GM18520 (cell line): ENCODE results near the gene DDIT3.
"Not testable (repeated sequence)": the region's sequence is repeated elsewhere in the genome, so short reads cannot be mapped to it uniquely, and the experiment has no call there.

Experiments used
- ATAC-seq: cut with Tn5 transposase; IDR thresholded peaks from one replicate; pipeline ENCODE4 v1.9.1; 2021; ENCODE audit not compliant: unreplicated experiment

Gene DDIT3, protein sequence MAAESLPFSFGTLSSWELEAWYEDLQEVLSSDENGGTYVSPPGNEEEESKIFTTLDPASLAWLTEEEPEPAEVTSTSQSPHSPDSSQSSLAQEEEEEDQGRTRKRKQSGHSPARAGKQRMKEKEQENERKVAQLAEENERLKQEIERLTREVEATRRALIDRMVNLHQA

DNA sequence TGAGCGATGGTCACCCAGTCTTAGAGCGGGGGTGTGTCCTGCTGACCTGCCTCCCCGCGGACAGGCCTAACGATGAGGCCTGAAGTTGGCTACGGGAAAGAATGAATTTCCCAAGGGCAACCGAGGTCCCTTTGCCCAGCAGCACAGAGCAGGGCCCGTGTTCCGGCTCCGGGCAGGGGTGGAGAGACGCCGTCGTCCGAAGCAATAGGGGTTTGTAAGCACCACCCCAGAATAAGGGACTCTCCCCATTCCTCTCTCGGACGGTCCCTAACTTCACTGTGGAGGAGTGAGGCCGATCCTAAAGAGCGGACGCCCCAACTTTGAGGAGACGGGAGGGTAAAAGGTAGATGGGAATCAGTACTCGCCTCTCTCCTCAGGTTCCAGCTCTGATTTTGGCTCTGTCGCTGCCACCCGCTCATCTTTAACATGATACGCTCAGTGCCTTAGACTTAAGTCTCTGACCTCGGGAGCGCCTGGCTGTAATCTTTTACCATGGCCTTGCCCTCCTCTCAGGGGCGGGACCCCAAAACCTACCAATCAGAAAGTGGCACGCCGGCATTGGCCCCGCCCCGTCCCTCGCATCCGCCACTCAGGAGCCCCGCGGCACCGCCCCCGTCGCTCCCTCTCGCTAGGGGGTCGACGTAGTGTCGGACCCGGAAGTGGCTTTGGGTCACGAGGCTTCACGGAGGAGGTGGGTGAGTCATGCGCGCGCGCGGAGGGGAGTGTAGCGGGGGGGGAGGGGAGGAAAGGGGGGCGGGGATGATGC lies at the start of gene DDIT3:
DDIT3 (minus strand) TSS at position 462 of the 766 bp plus-strand sequence. CDS start 3,108 bp downstream, outside the sequence.
- peak; percentile 41 for ATAC-seq

DNA sequence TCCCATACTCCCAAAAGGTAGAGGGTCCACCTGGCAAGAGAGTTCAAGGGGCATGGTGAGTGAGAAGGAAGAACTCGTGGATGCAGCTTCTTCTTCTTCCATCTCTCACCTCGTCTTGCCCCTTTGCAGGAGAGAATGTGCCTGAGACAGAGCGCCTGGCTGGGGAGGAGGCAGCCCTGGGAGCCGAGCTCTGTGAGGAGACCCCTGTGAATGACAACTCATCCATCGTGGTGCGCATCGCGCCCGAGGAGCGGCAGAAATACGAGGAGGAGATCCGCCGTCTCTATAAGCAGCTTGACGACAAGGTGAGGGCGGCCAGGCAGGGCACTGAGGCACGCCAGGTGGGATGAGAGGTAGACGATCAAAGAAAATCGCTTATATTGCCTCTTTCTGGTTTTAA lies 49.5 kb upstream of the DDIT3 start:
- no peak for ATAC-seq

DNA sequence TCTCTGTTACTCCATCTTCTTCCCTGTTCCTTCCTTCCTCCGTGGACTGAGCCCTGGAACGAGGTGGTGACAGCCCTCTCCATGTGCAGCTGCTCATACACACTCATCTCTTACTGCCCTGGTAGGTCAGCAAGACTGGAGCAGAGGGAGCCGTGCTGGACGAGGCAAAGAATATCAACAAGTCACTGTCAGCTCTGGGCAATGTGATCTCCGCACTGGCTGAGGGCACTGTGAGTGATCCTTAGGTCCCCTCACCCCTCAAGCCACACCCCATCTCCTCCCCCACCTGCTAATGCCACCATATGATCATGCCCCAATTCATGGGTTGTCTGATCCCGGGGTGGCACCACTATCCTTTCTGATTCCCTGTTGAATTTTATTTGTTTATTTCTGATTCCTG lies 48.5 kb upstream of the DDIT3 start:
- no peak for ATAC-seq

DNA sequence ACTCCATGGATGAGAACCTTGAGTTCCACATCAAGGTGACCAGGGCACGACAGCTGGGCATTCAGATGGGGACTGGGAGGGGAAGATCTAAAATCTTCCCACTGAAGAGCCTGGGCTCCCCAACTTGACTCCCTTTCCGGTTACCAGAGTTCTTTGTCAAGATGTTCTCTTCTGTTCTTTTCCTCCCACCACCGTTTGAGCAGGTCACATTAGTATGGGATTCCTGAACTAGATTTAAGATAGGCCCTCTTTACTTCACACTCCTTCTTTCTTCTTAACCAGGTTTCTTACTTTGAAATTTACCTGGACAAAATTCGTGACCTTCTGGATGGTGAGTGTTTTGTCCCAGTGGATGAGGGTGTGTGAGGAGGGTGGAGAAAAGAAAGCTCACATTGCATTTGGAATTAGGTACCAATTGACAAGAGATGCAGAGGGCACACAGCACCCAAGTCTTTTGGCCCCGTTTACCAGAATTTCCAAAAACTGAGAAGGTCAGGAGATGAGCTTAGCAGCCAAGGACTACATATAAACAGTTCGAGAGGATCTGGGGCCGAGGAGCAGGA lies 43.9 kb upstream of the DDIT3 start:
- ATAC-seq = no peak

DNA sequence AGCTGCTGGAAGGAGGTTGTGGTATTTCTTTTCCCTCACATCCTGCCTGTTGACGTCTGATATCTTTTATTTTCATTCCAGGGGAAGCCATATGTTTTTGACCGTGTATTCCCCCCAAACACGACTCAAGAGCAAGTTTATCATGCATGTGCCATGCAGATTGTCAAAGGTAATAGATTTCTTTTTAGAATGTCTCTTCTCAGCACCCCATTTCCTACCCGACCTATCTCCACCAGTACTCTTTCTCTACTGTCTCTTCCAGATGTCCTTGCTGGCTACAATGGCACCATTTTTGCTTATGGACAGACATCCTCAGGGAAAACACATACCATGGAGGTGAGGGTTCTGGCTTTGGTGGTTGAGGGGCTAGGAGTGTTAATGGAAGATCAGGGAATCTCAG lies 43.0 kb upstream of the DDIT3 start:
- no peak for ATAC-seq

DNA sequence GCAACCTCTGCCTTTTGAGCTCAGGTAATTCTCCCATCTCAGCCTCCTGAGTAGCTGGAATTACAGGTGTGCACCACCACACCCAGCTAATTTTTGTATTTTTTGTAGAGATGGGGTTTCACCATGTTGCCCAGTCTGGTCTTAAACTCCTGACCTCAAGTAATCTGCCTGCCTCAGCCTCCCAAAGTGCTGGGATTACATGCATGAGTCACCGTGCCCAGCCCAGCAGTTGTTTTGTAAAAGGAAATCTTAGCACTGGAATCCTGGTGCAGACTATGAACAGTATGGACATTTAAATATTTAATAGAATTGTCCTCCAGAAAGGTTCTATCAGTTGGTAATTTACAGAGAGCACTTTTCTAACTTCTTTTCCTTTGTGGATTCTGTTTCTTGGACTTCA lies 40.8 kb upstream of the DDIT3 start:
- not testable (repeated sequence) for ATAC-seq

DNA sequence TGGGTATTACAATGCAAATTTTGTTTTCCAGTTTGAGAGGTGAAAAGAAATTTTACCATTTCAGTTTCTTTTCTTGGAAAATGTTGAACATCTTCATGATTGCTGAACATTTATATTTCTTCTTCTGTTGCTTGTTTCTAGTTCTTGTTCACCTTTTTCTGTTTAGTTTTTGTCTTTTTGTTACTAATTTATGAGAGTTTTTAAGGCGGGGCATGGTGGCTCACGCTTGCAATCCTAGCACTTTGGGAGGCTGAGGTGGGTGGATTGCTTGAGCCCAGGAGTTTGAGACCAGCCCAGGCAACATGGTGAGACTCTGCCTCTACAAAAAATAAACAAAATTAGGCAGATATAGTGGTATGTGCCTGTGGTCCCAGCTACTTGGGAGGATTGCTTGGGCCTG lies 40.2 kb upstream of the DDIT3 start:
- ATAC-seq = no peak

DNA sequence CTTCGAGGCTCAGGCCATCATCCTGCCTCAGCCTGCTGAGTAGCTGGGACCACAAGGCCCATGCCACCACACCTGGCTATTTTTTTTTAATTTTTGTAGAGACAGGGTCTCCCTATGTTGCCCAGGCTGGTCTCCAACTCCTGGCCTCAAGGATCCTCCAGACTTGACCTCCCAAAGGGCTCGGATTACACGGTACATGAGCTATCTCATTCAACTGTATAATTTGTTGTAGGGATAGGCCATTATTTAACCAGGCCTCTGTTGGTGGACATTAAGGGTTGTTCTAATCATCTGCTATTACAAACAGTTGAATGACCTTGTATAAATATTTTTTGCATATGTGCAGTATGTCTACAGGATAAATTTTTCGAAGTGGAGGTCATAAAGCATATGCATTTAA lies 38.5 kb upstream of the DDIT3 start:
- no peak for ATAC-seq

DNA sequence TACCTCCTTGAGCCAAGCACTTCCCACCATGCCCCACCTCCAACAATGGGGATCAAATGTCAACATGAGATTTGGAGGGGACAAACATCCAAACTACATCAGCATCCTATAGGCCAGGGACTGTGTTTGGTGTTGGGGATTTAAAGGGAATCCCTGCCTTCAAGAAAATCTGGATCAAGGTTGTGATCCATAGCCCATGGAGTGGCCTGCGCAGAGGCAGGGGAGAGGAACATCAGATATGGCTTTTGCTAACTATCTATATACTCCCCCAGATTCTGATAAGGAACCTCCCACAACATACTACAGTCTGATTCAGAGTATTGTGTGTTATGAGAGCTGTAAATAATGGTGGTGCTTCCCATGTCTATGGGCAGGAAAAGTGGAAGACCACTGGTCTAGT lies 34.6 kb upstream of the DDIT3 start:
- ATAC-seq = no peak

DNA sequence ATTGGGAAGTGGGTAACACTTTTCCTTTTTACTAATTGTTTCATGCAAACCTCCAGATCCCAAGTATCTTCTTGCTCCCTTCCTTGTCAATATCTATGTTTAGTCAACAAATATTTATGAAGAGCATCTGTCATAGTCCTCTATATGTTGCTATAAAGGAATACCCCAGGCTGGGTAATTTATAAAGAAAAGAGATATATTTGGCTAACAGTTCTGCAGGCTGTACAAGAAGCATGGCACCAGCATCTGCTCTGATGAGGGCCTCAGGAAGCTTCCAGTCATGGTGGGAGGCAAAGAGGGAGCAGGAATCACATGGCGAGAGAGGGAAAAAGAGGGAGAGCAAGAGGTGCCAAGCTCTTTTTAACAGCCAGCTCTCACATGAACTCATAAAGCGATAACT lies 34.1 kb upstream of the DDIT3 start:
- no peak for ATAC-seq

DNA sequence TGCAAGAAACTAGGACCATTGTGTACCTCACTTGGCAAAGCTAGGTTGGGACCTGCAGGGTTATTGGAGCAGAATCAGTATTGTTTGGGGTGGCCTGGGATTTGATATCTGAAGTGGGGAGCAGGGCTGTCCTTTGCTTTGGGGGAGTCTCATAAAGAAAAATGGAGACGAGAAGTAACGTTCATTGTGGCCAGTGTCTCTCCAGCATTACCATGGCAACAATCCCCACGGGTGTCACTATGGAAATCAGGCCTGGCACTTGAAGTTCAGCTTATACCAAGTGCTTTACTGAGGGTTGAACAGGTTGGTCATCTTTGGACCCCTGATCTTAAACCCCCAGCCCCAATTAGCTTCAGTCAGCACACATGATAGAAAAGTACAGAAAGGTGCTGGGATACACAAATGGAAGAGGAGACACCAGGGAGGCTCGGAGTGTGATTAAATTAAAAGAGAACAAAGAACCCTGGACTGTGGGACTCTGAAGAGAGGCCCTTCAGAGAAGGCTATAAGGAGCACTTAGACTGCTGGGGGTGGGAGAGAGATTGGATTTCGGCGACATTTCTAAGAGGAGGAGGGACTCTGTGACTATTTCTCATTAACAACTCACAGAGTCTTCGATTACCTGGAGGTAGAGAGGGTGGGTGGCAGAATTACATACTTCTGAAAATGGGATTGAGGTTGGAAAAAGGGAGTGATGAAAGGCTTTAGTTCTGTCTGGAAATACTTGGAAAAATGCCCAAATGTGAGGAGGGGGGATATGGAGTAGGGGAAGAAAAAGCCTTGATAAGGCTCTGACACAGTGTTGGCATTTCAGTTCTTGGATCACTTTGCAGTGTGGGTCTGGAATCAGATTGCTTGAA lies 33.3 kb upstream of the DDIT3 start:
- no peak for ATAC-seq

DNA sequence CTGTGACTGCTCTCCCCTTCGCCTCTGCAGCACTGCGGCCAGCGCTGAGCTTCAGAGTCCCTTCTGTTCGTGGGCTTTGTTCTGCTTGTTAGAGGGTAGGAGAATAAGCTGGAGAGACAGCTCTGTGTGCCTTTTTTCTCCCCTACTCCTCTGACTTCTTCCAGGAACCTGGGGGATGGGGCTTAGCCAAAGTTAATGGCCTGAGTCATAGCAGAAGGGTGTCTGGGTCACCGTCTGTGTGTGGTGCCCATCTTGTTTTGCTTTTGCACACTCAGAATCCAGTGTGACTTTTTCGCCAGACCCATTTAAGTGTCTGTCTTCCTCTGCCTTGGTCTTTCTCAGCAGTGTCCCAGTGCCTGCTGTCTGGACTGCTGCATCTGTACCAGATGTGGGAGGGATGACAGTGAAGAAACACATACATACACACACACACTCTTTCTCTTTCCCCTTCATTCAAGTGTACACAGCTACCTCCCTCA lies 32.6 kb upstream of the DDIT3 start:
- no peak for ATAC-seq

DNA sequence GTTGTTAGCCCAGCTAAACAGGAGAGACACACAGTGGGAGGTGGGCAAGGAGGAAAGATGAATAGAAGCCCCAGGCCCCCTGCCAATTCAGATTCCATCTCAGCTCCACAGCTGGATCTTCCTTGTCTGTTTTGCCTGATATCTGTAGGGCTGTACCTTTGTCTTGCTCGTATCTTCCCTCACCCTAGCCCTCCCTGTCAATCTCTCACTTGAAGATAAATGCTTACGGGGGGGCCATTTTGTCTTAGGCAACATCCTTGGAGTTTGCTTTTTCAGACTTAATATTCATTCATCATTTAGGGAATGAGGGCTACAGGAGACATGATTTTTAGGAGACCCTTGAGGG lies 32.0 kb upstream of the DDIT3 start:
- no peak for ATAC-seq

DNA sequence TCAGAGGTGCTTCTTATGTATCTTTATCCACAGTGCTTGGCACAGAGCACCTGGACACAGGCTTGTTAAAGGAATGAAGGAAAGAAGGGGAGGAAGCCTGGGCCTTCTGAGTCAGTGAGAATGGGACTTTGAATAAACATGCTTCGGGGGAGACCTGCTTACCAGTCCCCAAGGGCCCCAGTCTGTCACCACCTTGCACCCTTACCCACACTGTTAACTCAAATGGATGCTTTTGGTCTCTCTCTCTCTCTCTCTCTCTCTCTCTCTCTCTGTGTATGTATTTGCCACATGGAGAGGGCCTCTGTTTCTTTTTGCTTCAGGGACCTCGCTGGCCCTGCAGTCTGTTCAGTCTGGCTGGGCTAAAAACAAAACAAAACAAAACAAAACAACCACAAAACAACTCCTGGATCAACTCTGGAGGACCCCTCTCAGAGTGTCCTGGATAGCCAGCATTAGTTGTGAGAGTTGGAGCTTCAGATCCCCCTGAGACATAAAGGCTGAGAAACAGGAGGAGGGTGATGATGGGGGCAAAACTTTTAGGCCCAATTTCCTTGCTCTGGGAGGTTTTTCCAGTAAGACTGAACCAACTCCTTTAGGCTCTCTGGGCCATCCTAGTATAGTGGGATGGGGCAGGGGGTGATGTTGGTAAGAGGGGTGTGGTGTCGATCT lies 31.5 kb upstream of the DDIT3 start:
- no peak for ATAC-seq

DNA sequence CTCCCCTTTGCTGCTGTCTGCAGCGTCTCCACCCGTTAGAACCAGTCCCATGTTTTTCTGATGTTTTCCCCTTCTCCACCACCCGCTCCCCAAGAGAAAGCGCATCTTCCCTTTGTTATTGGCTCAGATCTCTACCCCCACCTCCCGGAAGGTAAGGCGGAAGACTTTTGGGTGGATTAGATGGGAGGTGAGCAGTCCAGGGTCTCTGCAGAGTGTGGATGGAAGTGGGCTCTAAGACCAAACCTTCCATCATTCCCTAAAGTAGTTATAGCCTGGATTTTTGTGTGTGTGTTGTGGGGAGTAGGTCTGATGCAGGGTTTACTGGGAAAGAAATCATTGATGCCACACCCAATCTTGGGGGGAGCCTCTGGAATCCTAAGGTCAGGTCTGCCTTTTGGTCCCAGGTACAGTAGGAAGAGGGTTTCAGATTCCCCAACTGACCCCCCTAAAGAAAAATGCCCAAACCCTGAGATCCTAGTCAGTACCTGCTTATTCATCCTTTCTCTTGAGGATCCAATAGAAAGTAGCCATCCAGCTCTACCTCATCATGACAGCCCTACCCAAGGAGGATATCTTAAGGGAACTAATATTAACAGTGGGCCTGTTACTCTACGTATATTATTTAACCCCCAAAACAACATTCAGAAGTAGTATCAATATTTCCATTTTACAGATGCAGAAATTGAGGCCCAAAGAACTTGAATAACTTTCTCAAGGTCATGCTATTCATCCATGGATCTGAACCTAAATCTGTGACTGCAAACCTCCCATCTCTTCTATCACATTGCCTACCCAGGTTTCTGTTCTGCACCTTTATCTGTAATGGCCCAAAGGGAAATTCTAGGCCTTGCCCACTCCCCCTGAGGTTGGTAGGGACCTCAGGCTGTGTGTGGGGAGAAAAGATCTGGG lies 30.6 kb upstream of the DDIT3 start:
- ATAC-seq = no peak

DNA sequence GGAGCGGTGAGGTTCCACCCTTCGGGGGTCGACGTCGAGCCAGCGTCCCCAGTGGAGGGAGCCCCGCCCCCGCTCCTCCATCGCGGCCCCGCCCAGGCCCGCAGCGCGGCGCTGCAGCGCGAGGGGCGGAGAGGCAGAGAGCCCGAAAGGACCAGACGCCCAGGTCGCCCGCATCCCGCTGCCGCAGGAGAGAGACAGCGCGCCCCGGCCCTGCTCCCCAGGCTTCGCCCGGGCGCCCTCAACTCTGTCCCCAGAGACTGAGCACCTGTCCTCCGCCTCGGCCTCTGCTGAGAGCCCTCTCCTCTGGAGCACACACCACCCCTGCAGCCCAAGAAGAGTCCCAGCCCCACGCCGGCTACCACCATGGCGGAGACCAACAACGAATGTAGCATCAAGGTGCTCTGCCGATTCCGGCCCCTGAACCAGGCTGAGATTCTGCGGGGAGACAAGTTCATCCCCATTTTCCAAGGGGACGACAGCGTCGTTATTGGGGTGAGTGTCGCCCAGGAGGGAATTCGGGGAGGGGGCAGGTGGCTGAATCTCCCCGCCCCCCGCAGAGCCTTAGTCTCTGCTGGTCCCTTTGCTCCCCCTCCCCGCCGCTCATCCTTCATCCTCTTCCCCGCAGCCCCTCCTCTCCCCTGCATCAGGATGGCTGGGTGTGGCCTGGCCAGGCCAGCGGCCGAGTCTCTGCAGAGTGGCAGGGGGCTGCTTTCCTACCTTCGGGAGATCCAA lies 29.8 kb upstream of the DDIT3 start, which contains the start of gene KIF5A:
KIF5A (plus strand) TSS at position 136 of the 732 bp plus-strand sequence; CDS start at position 364, 228 bp downstream.
- ATAC-seq = no peak

DNA sequence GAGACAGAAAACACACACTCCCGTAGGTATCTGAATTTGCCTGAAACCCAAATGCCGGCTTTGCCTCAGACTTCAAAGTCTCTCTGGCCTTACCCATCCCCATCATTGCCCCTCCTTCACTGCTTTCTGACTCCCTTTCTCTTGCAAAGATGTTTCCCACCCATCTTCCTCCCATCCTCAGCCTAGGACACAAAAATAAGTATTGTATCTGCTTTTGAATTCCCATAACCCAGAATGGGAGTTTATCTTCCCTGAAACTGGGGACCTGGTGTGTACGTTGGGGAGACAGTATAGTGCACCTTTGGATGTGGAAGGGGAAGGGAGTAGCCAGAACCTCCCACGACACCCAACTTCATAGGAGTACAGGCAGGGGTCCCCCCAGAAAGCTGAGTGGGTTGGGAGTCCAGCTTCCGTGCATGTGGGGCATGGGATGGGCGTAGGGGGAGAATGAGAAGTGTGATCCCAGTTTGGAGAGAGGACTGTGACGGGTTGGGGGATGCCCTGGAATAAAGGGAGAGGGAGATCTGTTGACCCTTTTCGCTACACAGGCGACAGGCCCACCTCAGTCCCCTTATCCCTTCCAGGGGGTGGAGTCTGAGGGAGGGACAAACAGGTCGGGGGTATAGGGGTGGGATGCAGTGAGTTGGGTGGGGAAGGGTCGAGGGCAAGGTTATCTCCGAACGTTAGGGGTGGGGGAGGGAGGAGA lies 29.0 kb upstream of the DDIT3 start:
- ATAC-seq = no peak

DNA sequence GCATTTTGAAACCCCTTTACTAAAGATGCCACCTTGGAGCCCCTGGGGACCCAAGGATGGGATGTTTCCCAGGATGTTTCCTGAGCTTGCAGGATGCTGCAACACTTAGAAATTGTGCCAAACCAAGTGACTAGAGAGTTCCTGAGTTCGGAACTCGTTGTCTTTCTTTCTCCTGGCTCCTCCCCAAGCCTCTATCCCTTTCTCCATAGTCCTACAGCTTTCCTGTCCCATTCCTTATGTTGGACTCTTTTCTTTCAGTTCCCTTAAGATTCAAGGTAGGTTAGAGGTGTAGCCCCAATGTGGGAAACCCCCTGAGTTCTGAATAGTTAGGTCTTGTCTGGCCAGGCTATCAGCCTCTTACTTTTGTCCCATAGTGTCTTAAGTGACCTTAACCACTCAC lies 28.2 kb upstream of the DDIT3 start:
- no peak for ATAC-seq

DNA sequence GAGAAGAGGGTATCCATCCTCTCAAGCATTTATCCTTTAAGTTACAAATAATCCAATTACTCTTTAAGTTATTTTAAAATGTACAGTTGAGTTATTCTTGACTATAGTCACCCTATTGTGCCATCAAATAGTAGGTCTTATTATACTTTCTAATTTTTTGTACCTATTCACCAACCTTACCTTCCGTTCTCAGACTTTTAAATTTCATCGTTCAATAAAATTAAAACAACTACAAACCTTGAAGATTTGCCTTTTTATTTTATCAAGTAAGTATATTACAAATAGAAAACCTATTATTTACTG lies 27.6 kb upstream of the DDIT3 start:
- ATAC-seq = no peak
